ENCODE data around the gene ZC3H14. TPM values are rescaled to one million over a fixed set of nuclear protein-coding genes. Genes with fewer than 3 reads are reported as not detected.
A peak's percentile ranks its signal among the peaks of the same experiment; 100 is the strongest.

Gene ZC3H14
- total RNA-seq, 1 donor from 2014 or later: 116 TPM

DNA sequence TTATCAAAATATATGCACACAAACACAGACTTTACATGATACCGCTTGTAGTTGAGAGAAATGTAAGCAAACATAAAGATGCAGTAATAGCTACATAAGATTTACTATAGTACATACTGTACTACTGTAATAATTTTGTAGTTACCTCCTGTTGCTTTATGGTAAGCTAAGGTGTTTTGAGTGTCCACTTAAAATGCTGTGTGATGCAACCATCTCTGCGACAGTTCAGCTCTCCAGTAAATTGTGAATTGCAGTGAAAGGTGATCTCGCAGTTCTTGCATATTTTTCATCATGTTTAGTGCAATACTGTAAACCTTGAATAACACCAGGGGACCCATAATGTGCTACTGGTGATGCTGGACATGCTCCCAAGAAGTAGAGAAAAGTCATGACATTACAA is 21.6 kb downstream of the ZC3H14 start:
- Mint-ChIP-seq H3K36me3 (ENCODE audit: insufficient read depth) (peaks cover 45% of the 10 kb centered on the region), H3K4me3 (ENCODE audit: low read depth) (no peak overlapping the region), H3K27ac (no peak overlapping the region), H3K27me3 (no peaks in the 10 kb centered on the region), H3K9me3 (ENCODE audit: low read depth) (no peaks in the 10 kb centered on the region), H3K4me1 (ENCODE audit: low read depth) (no peaks in the 10 kb centered on the region)
- DNase-seq (ENCODE audit: low spot score, unreplicated experiment): no peak
- TF ChIP-seq, protein P1, sequence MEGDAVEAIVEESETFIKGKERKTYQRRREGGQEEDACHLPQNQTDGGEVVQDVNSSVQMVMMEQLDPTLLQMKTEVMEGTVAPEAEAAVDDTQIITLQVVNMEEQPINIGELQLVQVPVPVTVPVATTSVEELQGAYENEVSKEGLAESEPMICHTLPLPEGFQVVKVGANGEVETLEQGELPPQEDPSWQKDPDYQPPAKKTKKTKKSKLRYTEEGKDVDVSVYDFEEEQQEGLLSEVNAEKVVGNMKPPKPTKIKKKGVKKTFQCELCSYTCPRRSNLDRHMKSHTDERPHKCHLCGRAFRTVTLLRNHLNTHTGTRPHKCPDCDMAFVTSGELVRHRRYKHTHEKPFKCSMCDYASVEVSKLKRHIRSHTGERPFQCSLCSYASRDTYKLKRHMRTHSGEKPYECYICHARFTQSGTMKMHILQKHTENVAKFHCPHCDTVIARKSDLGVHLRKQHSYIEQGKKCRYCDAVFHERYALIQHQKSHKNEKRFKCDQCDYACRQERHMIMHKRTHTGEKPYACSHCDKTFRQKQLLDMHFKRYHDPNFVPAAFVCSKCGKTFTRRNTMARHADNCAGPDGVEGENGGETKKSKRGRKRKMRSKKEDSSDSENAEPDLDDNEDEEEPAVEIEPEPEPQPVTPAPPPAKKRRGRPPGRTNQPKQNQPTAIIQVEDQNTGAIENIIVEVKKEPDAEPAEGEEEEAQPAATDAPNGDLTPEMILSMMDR (IDR thresholded peaks at IDR 0.05; ENCODE audit: unreplicated experiment): no peak

DNA sequence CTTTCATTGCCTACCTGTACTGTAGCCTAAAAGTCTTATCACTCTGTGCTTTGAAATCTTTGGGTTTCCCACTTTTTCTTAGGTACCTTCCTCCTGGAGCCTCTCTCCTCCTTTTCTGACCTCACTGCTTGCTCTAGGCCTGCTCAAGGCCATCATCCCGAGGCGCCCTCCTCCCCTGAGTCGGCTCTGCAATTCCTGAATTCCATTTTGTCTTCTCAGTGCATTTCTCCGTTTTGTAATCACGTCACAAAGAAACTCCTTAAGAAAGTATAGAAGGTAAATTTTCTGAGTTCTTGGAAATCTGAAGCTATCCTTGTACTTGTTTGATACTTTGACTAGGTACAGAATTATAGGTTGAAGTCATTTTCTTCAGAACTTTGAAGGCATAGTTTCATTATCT is 25.2 kb downstream of the ZC3H14 start:
- H3K27me3 Mint-ChIP-seq: no peaks in the 10 kb centered on the region
- peaks cover 41% of the 10 kb centered on the region for H3K36me3 Mint-ChIP-seq (ENCODE audit: insufficient read depth)
- no peak overlapping the region for H3K4me3 Mint-ChIP-seq (ENCODE audit: low read depth)
- no peak for DNase-seq (ENCODE audit: low spot score, unreplicated experiment)
- peak overlapping the region; percentile 87 for H3K27ac Mint-ChIP-seq
- no peaks in the 10 kb centered on the region for H3K4me1 Mint-ChIP-seq (ENCODE audit: low read depth)
- TF ChIP-seq, protein P1 (IDR thresholded peaks at IDR 0.05; ENCODE audit: unreplicated experiment): no peak
- H3K9me3 Mint-ChIP-seq (ENCODE audit: low read depth): no peaks in the 10 kb centered on the region

GRCh38 chr14:88590173-88590572 is 27.3 kb downstream of the ZC3H14 start:
- H3K4me1 Mint-ChIP-seq (ENCODE audit: low read depth): no peaks in the 10 kb centered on the region
- peaks cover 33% of the 10 kb centered on the region for H3K36me3 Mint-ChIP-seq (ENCODE audit: insufficient read depth)
- no peaks in the 10 kb centered on the region for H3K9me3 Mint-ChIP-seq (ENCODE audit: low read depth)
- TF ChIP-seq, protein P1 (IDR thresholded peaks at IDR 0.05; ENCODE audit: unreplicated experiment): no peak
- no peak for DNase-seq (ENCODE audit: low spot score, unreplicated experiment)
- no peaks in the 10 kb centered on the region for H3K27me3 Mint-ChIP-seq
- no peak overlapping the region for H3K4me3 Mint-ChIP-seq (ENCODE audit: low read depth)
- peak overlapping the region; percentile 46 for H3K27ac Mint-ChIP-seq

- Mint-ChIP-seq H3K27ac (no peak overlapping the region), H3K4me1 (ENCODE audit: low read depth) (no peaks in the 10 kb centered on the region), H3K9me3 (ENCODE audit: low read depth) (no peaks in the 10 kb centered on the region), H3K36me3 (ENCODE audit: insufficient read depth) (peaks cover 29% of the 10 kb centered on the region), H3K4me3 (ENCODE audit: low read depth) (no peak overlapping the region), H3K27me3 (no peaks in the 10 kb centered on the region)
- TF ChIP-seq, protein P1 (IDR thresholded peaks at IDR 0.05; ENCODE audit: unreplicated experiment): no peak
- DNase-seq (ENCODE audit: low spot score, unreplicated experiment): no peak
Observed at GRCh38 chr14:88592031-88592430, 29.2 kb downstream of the ZC3H14 start.

DNA sequence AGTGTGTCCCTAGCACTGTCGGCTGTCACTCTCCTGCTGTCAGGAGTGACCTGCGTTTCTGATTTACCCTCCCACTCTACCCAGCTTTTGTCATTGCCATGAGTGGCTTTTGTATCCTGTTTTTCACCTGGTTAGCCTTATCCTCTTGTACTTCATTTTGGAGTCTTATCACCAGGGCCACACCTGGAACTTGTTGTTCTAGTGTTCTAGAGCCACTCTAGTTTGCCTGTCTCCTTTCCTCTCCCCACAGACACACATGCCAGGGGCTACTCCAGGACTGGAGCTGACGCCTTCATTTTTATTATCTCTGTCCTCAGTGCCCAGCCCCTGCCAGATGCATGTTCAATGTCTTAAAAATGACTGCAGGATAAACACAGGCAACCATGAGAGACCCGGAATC is 34.2 kb downstream of the ZC3H14 start:
- H3K4me3 Mint-ChIP-seq (ENCODE audit: low read depth): no peak overlapping the region
- no peaks in the 10 kb centered on the region for H3K9me3 Mint-ChIP-seq (ENCODE audit: low read depth)
- peaks cover 5% of the 10 kb centered on the region for H3K4me1 Mint-ChIP-seq (ENCODE audit: low read depth)
- H3K27me3 Mint-ChIP-seq: no peaks in the 10 kb centered on the region
- TF ChIP-seq, protein P1 (IDR thresholded peaks at IDR 0.05; ENCODE audit: unreplicated experiment): no peak
- peaks cover 44% of the 10 kb centered on the region for H3K36me3 Mint-ChIP-seq (ENCODE audit: insufficient read depth)
- no peak overlapping the region for H3K27ac Mint-ChIP-seq
- DNase-seq (ENCODE audit: low spot score, unreplicated experiment): no peak

Measured in progenitor cell of endocrine pancreas (in vitro differentiated cells).